HL-60 (cell line): ENCODE results near the gene USP30.

Experiments
- DNase-seq, 2 experiments: peaks; one replicate each; pipeline ENCODE4 v3.0.0-alpha.2; 2010 to 2020; ENCODE audit warnings: low read depth in 1 of 2, low spot score in 1 of 2
- H3K27ac ChIP-seq: fragments of 250-450 bp; sonication (Bioruptor Pico); replicated peaks from 2 replicates; pipeline ENCODE4 v1.5.1; 2020; ENCODE audit warnings: mild to moderate bottlenecking, moderate library complexity
- H3K27me3 ChIP-seq: fragments of 250-450 bp; sonication (Bioruptor Pico); 2 replicates; pipeline ENCODE4 v1.5.1; 2021; ENCODE audit warnings: mild to moderate bottlenecking, moderate library complexity; ENCODE audit not compliant: insufficient read depth, poor library complexity, severe bottlenecking
- H3K4me3 ChIP-seq: replicated peaks from 2 replicates; pipeline ENCODE4 v1.5.1; 2011; ENCODE audit warnings: mild to moderate bottlenecking, control low read depth, low read length; ENCODE audit not compliant: insufficient read depth
- GABPA ChIP-seq: IDR thresholded peaks from 2 replicates; pipeline ENCODE4 v1.6.1; 2012; ENCODE audit warnings: low read depth
- POLR2AphosphoS5 ChIP-seq: IDR thresholded peaks from 2 replicates; pipeline ENCODE4 v1.6.1; 2012; ENCODE audit warnings: low read depth
- SPI1 ChIP-seq: IDR thresholded peaks from 2 replicates; pipeline ENCODE4 v1.6.1; 2012; ENCODE audit warnings: low read depth, mild to moderate bottlenecking, borderline replicate concordance
- TF ChIP-seq, protein P1 (sequence below): IDR thresholded peaks from one replicate; pipeline ENCODE4 v1.5.1; 2011; ENCODE audit warnings: low read length, control low read depth, inconsistent platforms; ENCODE audit not compliant: insufficient read depth
- TF ChIP-seq, protein P2 (sequence below): IDR thresholded peaks from 2 replicates; pipeline ENCODE4 v1.6.1; 2012; ENCODE audit warnings: low read depth; ENCODE audit not compliant: insufficient replicate concordance

The USP30 gene

DNA sequence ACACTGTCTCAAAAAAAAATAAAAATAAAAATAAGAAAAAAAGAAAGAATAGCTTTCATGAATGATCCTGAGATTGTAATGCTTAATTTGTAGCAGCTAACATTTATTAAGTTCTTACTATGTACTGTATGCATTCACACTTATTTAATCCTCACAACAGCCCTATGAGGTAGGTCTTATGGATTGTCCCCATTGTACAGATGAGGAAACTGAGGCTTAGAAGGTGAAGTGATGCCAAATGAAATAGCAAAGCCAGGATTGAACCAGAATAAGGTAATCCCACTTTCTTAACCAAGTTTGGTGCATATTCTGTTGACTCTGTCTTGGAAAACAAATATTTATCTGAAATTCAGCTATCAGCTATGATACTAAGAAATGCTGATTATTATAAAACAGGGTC, 2.1 kb downstream of the USP30 start:
- TF ChIP-seq, protein P1, sequence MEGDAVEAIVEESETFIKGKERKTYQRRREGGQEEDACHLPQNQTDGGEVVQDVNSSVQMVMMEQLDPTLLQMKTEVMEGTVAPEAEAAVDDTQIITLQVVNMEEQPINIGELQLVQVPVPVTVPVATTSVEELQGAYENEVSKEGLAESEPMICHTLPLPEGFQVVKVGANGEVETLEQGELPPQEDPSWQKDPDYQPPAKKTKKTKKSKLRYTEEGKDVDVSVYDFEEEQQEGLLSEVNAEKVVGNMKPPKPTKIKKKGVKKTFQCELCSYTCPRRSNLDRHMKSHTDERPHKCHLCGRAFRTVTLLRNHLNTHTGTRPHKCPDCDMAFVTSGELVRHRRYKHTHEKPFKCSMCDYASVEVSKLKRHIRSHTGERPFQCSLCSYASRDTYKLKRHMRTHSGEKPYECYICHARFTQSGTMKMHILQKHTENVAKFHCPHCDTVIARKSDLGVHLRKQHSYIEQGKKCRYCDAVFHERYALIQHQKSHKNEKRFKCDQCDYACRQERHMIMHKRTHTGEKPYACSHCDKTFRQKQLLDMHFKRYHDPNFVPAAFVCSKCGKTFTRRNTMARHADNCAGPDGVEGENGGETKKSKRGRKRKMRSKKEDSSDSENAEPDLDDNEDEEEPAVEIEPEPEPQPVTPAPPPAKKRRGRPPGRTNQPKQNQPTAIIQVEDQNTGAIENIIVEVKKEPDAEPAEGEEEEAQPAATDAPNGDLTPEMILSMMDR: no peak
- TF ChIP-seq POLR2AphosphoS5: no peak
- TF ChIP-seq SPI1: no peak
- TF ChIP-seq GABPA: no peak
- TF ChIP-seq, protein P2, sequence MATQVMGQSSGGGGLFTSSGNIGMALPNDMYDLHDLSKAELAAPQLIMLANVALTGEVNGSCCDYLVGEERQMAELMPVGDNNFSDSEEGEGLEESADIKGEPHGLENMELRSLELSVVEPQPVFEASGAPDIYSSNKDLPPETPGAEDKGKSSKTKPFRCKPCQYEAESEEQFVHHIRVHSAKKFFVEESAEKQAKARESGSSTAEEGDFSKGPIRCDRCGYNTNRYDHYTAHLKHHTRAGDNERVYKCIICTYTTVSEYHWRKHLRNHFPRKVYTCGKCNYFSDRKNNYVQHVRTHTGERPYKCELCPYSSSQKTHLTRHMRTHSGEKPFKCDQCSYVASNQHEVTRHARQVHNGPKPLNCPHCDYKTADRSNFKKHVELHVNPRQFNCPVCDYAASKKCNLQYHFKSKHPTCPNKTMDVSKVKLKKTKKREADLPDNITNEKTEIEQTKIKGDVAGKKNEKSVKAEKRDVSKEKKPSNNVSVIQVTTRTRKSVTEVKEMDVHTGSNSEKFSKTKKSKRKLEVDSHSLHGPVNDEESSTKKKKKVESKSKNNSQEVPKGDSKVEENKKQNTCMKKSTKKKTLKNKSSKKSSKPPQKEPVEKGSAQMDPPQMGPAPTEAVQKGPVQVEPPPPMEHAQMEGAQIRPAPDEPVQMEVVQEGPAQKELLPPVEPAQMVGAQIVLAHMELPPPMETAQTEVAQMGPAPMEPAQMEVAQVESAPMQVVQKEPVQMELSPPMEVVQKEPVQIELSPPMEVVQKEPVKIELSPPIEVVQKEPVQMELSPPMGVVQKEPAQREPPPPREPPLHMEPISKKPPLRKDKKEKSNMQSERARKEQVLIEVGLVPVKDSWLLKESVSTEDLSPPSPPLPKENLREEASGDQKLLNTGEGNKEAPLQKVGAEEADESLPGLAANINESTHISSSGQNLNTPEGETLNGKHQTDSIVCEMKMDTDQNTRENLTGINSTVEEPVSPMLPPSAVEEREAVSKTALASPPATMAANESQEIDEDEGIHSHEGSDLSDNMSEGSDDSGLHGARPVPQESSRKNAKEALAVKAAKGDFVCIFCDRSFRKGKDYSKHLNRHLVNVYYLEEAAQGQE: no peak
- H3K4me3 ChIP-seq: no peak overlapping the region
- no peaks in the 10 kb centered on the region for H3K27me3 ChIP-seq
- DNase-seq: no peak
- no peak overlapping the region for H3K27ac ChIP-seq

GRCh38 chr12:109056891-109057290, 4.5 kb downstream of the USP30 start:
- DNase-seq: no peak
- TF ChIP-seq SPI1: no peak
- TF ChIP-seq POLR2AphosphoS5: no peak
- TF ChIP-seq, protein P2: no peak
- TF ChIP-seq, protein P1: no peak
- no peak for TF ChIP-seq GABPA
- Histone ChIP-seq H3K4me3 (no peak overlapping the region), H3K27me3 (no peaks in the 10 kb centered on the region), H3K27ac (no peak overlapping the region)

- Histone ChIP-seq H3K4me3 (no peak overlapping the region), H3K27me3 (no peaks in the 10 kb centered on the region)
- TF ChIP-seq SPI1 (no peak), GABPA (no peak), POLR2AphosphoS5 (no peak)
- TF ChIP-seq, protein P2: no peak
- TF ChIP-seq, protein P1: no peak
These were observed 5.0 kb downstream of the USP30 start for GRCh38 chr12:109057376-109057775.

More at GRCh38 chr12:109057376-109057775, 5.0 kb downstream of the USP30 start:
- no peak overlapping the region for H3K27ac ChIP-seq
- no peak for DNase-seq
